CD4-positive, alpha-beta T cell treated with Interleukin-10 for 1 hour (primary cell): ENCODE data around the gene MAGEB17.

Experiments
- DNase-seq: peaks from one replicate; pipeline ENCODE4 v3.0.0-alpha.2; 2020

MAGEB17 gene

DNA sequence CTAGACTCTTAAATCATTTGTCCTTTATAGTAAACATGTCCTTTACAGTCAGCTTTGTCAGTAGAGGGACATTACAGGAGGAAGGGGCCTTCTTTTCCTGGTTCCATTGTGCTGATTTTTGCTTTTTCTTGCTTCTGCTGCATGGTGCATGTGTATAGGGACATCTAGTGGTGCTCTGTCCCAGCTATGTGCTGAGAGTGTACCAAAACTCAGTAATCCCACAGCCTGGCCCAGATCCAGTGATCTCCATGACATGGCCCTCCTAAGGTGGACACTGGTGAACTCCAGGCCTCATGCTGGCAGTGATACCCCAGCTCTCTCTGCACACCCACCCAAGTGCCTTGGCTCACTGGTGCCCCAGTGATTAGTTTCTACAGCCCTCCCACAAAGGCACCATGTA, 45.2 kb downstream of the MAGEB17 start:
- DNase-seq = no peak

DNA sequence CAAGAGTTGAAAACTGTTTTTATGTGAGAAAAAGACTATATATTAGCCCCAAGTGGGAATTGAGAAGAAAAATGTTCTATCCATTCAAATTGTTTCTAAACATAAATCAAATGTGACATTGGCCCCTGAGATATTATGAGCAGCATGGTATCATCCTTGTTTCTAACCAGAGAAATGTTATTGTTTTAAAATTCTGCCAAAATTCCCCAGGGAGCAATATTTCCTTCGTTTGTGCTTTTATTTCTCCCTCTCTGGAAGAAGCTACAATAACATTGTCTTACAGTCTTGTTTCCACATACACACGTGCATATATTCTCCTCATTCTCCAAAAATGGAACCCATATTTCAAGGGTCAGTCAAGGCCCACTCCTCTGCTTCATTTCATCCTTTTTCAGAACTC, 46.7 kb downstream of the MAGEB17 start:
- no peak for DNase-seq

DNA sequence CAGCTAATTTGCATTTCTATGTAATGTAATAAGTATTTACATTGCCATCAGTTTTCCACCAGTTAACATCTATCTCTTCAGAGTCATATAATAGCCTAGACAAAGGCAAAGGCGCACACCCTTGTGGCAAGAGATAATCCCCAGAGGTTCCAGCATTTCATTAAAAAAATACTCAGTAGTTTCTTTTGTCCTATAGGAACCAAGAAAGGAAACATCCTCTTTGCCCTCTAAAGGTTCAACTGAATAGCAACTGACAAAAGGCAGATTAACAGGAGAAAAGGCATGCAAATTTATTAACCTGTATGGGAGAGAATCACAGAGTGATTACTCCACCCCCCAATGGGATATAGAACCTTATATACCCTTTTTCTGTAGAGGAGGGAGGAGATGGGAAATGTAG, 48.4 kb downstream of the MAGEB17 start:
- no peak for DNase-seq
